ENCODE measurements around the gene NSD2.

Gene NSD2

DNA sequence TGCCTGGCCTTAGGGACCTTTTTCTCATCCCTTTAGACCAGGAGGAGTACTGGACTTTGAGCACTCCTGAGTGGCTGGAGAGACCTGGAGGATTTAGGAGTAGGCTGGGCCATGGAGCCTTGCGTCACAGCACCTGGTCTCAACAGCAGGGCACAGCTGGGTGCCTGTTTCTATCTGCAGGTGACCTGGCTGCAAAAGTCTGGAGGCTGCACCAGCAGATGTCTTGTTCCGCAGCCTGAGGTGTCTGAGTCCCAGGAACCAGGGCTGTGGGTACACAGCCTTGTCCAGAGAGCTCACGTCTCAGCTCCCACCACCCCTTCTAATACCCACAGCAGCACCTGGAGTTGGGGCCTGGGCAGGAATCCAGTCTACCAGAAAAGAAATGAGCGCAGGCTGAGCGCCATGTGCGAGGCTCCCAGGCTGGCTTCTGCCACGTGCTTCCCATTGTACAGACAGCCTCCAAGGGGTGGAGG, 5.0 kb upstream of the NSD2 start:
- DNase-seq = no peak

- DNase-seq = no peak
Observed at GRCh38 chr4:1868293-1868692, 2.9 kb upstream of the NSD2 start.

DNA sequence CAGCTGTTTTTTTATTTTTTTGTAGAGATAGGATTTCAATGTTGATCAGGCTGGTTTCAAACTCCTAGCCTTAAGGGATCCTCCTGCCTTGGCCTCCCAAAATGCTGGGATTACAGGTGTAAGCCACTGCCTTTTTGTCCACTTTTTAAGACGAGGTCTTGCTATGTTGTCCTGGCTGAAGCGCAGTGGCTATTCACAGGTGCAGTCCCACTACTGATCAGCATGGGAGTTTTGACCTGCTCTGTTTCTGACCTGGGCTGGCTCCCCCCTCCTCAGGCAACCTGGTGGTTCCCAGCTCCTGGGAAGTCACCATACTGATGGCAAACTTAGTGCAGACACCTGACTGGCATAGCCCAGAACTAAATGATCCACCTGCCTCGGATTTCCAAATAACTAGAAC, 2.3 kb upstream of the NSD2 start:
- no peak for DNase-seq

DNA sequence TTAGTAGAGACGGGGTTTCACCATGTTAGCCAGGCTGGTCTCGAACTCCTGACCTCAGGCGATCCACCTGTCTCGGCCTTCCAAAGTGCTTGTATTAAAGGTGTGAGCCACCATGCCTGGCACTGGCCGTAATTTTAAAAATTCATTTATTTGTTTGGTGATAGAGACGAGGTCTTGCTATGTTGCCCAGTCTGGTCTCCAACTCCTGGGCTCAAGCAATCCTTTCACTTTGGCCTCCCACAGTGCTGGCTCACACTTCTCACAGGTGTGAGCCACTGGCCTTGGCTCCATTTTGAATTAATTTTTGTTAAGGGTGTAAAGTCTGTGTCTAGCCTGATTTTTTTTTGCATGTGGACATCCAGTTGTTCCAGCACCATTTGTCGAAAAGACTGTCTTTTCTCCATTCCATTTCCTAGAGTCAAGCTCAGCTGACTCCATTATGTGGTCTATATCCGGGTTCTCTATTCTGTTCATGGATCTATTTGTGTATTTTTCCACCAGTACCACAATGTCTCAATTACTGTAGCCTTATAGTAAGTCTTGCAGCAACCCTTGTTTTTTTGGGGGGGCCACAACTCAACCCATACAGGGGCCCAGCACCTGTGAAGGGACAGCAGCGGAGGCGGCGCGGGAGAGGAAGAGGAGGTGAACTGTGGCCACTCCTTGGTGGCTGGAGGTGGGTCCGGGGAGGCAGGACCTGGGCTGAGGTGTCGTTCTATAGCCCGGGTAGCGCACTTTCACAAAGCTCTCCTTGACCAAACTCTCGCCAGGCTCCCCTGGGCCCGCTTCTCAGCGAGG, 1.5 kb upstream of the NSD2 start:
- DNase-seq = no peak

DNA sequence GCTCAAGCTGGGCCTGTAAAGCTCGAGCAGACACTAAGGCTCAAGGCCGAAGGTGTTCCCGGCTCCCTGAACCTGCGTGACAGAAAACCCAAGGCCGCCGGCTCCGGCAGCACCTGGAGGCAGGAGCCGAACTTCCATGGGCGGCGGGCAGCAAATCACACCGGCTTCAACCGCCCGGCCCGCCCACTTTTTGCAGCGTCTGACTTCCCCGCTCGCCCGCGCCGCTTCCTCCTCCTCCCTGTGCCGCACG, 940 bp upstream of the NSD2 start:
- DNase-seq = peak; percentile 87

GRCh38 chr4:1871471-1872021, 353 bp downstream of the NSD2 start:
- DNase-seq = no peak

DNA sequence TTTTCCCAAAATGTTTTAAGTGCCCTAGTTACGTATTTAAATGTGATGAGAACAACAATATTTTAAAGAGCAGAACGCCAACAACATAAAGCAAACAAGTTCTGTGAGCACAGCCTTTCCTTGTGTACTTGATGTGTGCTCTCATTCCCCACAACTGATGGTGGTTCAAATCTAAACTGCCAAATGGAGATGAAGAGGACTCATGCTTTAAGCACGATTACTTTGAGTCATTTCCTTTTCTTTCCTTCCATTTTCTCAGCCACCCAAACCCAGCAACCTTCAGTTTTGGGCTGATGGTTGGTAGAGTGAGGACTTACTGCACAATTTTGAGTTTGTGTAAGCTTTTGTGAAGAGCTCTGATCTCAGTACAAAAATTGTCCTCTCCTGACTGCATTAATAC, 1.7 kb downstream of the NSD2 start:
- peak; percentile 14 for DNase-seq

- DNase-seq = no peak
Observed at GRCh38 chr4:1873291-1873690, 2.1 kb downstream of the NSD2 start.

GRCh38 chr4:1873776-1874175, 2.6 kb downstream of the NSD2 start:
- no peak for DNase-seq

- no peak for DNase-seq
Observed at GRCh38 chr4:1874201-1874600, 3.0 kb downstream of the NSD2 start.

- DNase-seq = no peak
Observed at GRCh38 chr4:1879485-1879884, 8.3 kb downstream of the NSD2 start.

DNA sequence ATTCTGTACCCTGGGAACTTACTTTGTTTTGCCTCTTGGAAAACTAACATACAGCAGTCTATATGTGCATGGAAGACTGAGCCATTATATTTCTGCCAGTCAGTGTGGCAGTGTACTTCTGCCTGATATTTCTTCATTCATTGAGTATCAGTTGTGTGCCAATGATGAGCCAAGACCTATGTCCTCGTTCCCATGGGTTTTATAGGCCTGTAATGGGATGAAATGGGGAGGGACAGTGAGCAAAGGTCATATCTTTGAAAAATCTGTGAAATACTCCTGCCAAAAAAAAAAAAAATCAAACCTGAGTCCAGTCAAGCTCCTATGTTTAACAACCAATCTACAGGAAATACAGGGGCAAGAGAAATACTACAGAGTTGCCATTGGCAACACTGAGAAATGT, 9.1 kb downstream of the NSD2 start:
- no peak for DNase-seq

GRCh38 chr4:1882850-1883271, 11.7 kb downstream of the NSD2 start:
- DNase-seq = no peak

- no peak for DNase-seq
Observed at GRCh38 chr4:1883583-1883982, 12.4 kb downstream of the NSD2 start.

GRCh38 chr4:1885414-1885813, 14.2 kb downstream of the NSD2 start:
- no peak for DNase-seq

GRCh38 chr4:1887052-1887451, 15.9 kb downstream of the NSD2 start:
- no peak for DNase-seq

GRCh38 chr4:1890979-1891570, 19.9 kb downstream of the NSD2 start:
- DNase-seq = no peak

- no peak for DNase-seq
Observed at GRCh38 chr4:1895971-1896657, 24.9 kb downstream of the NSD2 start.

GRCh38 chr4:1896658-1896991, 25.4 kb downstream of the NSD2 start:
- DNase-seq = no peak

GRCh38 chr4:1898007-1898406, 26.8 kb downstream of the NSD2 start:
- no peak for DNase-seq

DNA sequence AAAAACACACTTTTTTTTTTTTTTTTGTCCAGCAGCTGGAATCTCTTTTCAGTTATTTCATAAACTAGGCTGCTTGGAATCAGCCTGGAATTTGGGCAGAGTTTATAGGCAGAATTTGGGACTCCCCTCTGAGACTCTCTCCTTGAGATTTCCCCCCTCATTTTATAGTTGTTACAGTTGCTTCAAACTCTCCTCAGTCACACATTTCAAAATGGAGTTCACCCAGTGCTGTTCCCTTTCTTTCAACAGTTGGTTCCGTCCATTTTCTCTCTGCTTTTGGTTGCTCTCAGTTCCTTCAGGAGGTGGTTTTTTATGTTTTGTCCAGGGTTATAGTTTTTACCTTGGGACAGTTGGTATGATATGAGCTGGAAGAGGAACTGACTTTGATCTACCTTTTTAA, 27.5 kb downstream of the NSD2 start:
- DNase-seq = no peak

GRCh38 chr4:1899149-1900086, 28.2 kb downstream of the NSD2 start:
- DNase-seq = peak; percentile 63

- DNase-seq = no peak
Observed at GRCh38 chr4:1900087-1900433, 28.9 kb downstream of the NSD2 start.
